ENCODE results near the gene NUP214.

- TF ChIP-seq, protein P1, sequence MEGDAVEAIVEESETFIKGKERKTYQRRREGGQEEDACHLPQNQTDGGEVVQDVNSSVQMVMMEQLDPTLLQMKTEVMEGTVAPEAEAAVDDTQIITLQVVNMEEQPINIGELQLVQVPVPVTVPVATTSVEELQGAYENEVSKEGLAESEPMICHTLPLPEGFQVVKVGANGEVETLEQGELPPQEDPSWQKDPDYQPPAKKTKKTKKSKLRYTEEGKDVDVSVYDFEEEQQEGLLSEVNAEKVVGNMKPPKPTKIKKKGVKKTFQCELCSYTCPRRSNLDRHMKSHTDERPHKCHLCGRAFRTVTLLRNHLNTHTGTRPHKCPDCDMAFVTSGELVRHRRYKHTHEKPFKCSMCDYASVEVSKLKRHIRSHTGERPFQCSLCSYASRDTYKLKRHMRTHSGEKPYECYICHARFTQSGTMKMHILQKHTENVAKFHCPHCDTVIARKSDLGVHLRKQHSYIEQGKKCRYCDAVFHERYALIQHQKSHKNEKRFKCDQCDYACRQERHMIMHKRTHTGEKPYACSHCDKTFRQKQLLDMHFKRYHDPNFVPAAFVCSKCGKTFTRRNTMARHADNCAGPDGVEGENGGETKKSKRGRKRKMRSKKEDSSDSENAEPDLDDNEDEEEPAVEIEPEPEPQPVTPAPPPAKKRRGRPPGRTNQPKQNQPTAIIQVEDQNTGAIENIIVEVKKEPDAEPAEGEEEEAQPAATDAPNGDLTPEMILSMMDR (IDR thresholded peaks at IDR 0.05) = no peak
- no peak for TF ChIP-seq POLR2A (IDR thresholded peaks at IDR 0.05)
- TF ChIP-seq POLR2AphosphoS5 (IDR thresholded peaks at IDR 0.05) = no peak
- no peak for TF ChIP-seq EP300 (IDR thresholded peaks at IDR 0.05)
These were observed 137.1 kb downstream of the NUP214 start for GRCh38 chr9:131262327-131263032.
